Measurements from ENCODE around the gene ELK4. TPM values are rescaled to one million over a fixed set of nuclear protein-coding genes. Genes with fewer than 3 reads are reported as not detected.

Gene ELK4
- total RNA-seq, 1 experiment from 2014 or later: 39.0 TPM

- ChIA-PET POLR2A (no interaction called here), CTCF (interaction anchor here (1.2 to 3.3 kb wide), 4 partner anchors 9 to 58 kb away, joined by 5 to 38 read pairs (median 6); partner anchors contain the start of gene ELK4)
- Mint-ChIP-seq H3K27ac (no peak overlapping the region), H3K27me3 (ENCODE audit: low read depth) (no peaks in the 10 kb centered on the region), H3K4me3 (no peak overlapping the region), H3K36me3 (peaks cover 18% of the 10 kb centered on the region), H3K4me1 (no peaks in the 10 kb centered on the region), H3K9me3 (no peaks in the 10 kb centered on the region)
- ATAC-seq: peak; percentile 26; the same call in 1 of the 2 replicates
- no peak for TF ChIP-seq ZMAT4 (CRISPR knock-in tag; IDR thresholded peaks at IDR 0.05)
- TF ChIP-seq MXD4 (CRISPR knock-in tag; IDR thresholded peaks at IDR 0.05; ENCODE audit: borderline replicate concordance): no peak
- TF ChIP-seq ATF6 (CRISPR knock-in tag; IDR thresholded peaks at IDR 0.05): no peak
- TF ChIP-seq NFE2L1 (CRISPR knock-in tag; IDR thresholded peaks at IDR 0.05): no peak
- TF ChIP-seq ZNF317 (CRISPR knock-in tag; IDR thresholded peaks at IDR 0.05; ENCODE audit: borderline replicate concordance, low read depth): no peak
- TF ChIP-seq E2F4 (CRISPR knock-in tag; IDR thresholded peaks at IDR 0.05; ENCODE audit: borderline replicate concordance, low read depth): no peak
- TF ChIP-seq FOXP4 (CRISPR knock-in tag; IDR thresholded peaks at IDR 0.05): no peak
- no peak for TF ChIP-seq TP53 (CRISPR knock-in tag; IDR thresholded peaks at IDR 0.05)
- no peak for TF ChIP-seq SP1 (CRISPR knock-in tag; conservative IDR thresholded peaks at IDR 0.05)
- TF ChIP-seq NFYB (CRISPR knock-in tag; conservative IDR thresholded peaks at IDR 0.05; ENCODE audit: low read depth): no peak
- no peak for TF ChIP-seq ERG (CRISPR knock-in tag; IDR thresholded peaks at IDR 0.05)
- TF ChIP-seq NR1H2 (CRISPR knock-in tag; IDR thresholded peaks at IDR 0.05): no peak
- no peak for TF ChIP-seq ZNF219 (CRISPR knock-in tag; IDR thresholded peaks at IDR 0.05; ENCODE audit: borderline replicate concordance)
- TF ChIP-seq JAZF1 (CRISPR knock-in tag; IDR thresholded peaks at IDR 0.05): no peak
- no peak for TF ChIP-seq EMX1 (CRISPR knock-in tag; IDR thresholded peaks at IDR 0.05)
- no peak for TF ChIP-seq CREM (CRISPR knock-in tag; IDR thresholded peaks at IDR 0.05)
- DNase-seq (ENCODE audit: low spot score): no peak
Measured at GRCh38 chr1:205600085-205600484, 31.7 kb downstream of the ELK4 start.

- ATAC-seq (no peak), DNase-seq (ENCODE audit: low spot score) (no peak)
- H3K36me3 Mint-ChIP-seq: peaks cover 15% of the 10 kb centered on the region
- POLR2A ChIA-PET: no interaction called here
- no peaks in the 10 kb centered on the region for H3K9me3 Mint-ChIP-seq
- CTCF ChIA-PET: interaction anchor here (1.2 to 3.3 kb wide), 4 partner anchors 8 to 59 kb away, joined by 5 to 38 read pairs (median 6); partner anchors contain the start of gene ELK4
- H3K4me1 Mint-ChIP-seq: no peaks in the 10 kb centered on the region
- no peaks in the 10 kb centered on the region for H3K27me3 Mint-ChIP-seq (ENCODE audit: low read depth)
- H3K4me3 Mint-ChIP-seq: no peak overlapping the region
- no peak overlapping the region for H3K27ac Mint-ChIP-seq
- no peak for TF ChIP-seq ZNF219 (CRISPR knock-in tag; IDR thresholded peaks at IDR 0.05; ENCODE audit: borderline replicate concordance)
- no peak for TF ChIP-seq ZNF396 (CRISPR knock-in tag; IDR thresholded peaks at IDR 0.05; ENCODE audit: borderline replicate concordance)
- TF ChIP-seq NFE2L1 (CRISPR knock-in tag; IDR thresholded peaks at IDR 0.05): no peak
- no peak for TF ChIP-seq NR1H2 (CRISPR knock-in tag; IDR thresholded peaks at IDR 0.05)
- no peak for TF ChIP-seq GTF2I (CRISPR knock-in tag; conservative IDR thresholded peaks at IDR 0.05)
- TF ChIP-seq TP53 (CRISPR knock-in tag; IDR thresholded peaks at IDR 0.05): no peak
- TF ChIP-seq FOXJ3 (CRISPR knock-in tag; IDR thresholded peaks at IDR 0.05; ENCODE audit: borderline replicate concordance): no peak
- TF ChIP-seq MYBL2 (CRISPR knock-in tag; IDR thresholded peaks at IDR 0.05): no peak
- TF ChIP-seq ZNF232 (CRISPR knock-in tag; IDR thresholded peaks at IDR 0.05): no peak
- TF ChIP-seq JUN (CRISPR knock-in tag; IDR thresholded peaks at IDR 0.05): no peak
- no peak for TF ChIP-seq ATF3 (CRISPR knock-in tag; conservative IDR thresholded peaks at IDR 0.05)
- TF ChIP-seq SMAD4 (CRISPR knock-in tag; IDR thresholded peaks at IDR 0.05): no peak
- no peak for TF ChIP-seq ZNF416 (CRISPR knock-in tag; IDR thresholded peaks at IDR 0.05)
- TF ChIP-seq ERG (CRISPR knock-in tag; IDR thresholded peaks at IDR 0.05): no peak
Measured at GRCh38 chr1:205599669-205600042, 32.2 kb downstream of the ELK4 start.

All from WTC11 (cell line).